ENCODE data around the gene NKAPL. TPM values are rescaled to one million over a fixed set of nuclear protein-coding genes. Genes with fewer than 3 reads are reported as not detected.
A peak's percentile ranks its signal among the peaks of the same experiment; 100 is the strongest.

The NKAPL gene
- total and polyA plus RNA-seq, 2 of the 13 experiments (the other 11 are each of a cell fraction or from before 2014, with no cell fraction given) = not detected

DNA sequence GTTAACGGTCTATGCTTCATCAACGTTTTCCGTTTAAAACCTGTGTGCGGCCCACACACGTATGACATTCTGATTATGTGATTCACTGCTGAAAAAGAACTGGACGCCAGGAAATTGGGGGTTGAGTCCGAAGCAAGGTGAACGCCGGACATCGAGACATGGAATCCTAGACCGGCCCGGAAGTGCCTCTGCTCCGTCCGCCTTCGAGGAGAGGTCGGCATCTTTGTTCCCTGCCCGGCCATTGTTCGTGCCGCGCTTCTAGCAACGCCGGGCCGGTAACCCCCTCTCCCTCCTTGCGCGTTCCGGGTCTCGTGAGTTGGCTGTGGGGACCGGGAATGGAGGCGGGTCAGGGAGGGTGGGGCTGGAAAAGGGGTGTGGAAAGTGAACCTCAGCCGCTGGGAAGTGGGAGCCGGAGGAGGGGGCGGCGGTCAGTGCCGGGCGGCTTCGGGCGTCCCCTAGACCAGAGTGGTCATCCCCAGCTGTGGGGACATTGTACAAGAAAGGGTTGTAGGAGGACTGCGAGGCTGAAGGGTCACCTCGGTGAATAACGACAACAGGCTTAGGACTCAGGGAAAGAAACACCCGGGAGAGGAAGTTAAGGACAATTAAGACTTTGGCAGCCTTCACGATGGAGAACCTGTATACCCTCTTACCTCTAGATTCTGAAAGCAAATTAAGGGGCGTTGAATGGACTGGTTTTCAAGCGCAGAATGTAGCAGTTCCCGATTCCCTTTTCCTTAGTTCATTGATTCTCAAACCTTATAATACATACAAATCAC lies 33.9 kb upstream of the NKAPL start, which contains the start of gene ZSCAN9 (continued):
- TF ChIP-seq, protein P1, sequence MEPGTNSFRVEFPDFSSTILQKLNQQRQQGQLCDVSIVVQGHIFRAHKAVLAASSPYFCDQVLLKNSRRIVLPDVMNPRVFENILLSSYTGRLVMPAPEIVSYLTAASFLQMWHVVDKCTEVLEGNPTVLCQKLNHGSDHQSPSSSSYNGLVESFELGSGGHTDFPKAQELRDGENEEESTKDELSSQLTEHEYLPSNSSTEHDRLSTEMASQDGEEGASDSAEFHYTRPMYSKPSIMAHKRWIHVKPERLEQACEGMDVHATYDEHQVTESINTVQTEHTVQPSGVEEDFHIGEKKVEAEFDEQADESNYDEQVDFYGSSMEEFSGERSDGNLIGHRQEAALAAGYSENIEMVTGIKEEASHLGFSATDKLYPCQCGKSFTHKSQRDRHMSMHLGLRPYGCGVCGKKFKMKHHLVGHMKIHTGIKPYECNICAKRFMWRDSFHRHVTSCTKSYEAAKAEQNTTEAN (CRISPR knock-in tag; conservative IDR thresholded peaks at IDR 0.05) = no peak
- TF ChIP-seq, protein P2, sequence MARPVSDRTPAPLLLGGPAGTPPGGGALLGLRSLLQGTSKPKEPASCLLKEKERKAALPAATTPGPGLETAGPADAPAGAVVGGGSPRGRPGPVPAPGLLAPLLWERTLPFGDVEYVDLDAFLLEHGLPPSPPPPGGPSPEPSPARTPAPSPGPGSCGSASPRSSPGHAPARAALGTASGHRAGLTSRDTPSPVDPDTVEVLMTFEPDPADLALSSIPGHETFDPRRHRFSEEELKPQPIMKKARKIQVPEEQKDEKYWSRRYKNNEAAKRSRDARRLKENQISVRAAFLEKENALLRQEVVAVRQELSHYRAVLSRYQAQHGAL (CRISPR knock-in tag; IDR thresholded peaks at IDR 0.05; ENCODE audit: not compliant biosample characterization) = no peak
- peak; percentile 53; the same call in 1 of the 2 replicates for TF ChIP-seq ZNF44 (CRISPR knock-in tag; IDR thresholded peaks at IDR 0.05)
- no peak for TF ChIP-seq ZNF562 (CRISPR knock-in tag; IDR thresholded peaks at IDR 0.05; ENCODE audit: borderline replicate concordance)
- TF ChIP-seq, protein P3, sequence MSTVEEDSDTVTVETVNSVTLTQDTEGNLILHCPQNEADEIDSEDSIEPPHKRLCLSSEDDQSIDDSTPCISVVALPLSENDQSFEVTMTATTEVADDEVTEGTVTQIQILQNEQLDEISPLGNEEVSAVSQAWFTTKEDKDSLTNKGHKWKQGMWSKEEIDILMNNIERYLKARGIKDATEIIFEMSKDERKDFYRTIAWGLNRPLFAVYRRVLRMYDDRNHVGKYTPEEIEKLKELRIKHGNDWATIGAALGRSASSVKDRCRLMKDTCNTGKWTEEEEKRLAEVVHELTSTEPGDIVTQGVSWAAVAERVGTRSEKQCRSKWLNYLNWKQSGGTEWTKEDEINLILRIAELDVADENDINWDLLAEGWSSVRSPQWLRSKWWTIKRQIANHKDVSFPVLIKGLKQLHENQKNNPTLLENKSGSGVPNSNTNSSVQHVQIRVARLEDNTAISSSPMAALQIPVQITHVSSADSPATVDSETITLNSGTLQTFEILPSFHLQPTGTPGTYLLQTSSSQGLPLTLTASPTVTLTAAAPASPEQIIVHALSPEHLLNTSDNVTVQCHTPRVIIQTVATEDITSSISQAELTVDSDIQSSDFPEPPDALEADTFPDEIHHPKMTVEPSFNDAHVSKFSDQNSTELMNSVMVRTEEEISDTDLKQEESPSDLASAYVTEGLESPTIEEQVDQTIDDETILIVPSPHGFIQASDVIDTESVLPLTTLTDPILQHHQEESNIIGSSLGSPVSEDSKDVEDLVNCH (CRISPR knock-in tag; IDR thresholded peaks at IDR 0.05) = 0 out of 2 replicates have a peak, but pooled peaks have one; percentile 51
- TF ChIP-seq RARA (CRISPR knock-in tag; IDR thresholded peaks at IDR 0.05) = peak; percentile 63
- TF ChIP-seq, protein P4, sequence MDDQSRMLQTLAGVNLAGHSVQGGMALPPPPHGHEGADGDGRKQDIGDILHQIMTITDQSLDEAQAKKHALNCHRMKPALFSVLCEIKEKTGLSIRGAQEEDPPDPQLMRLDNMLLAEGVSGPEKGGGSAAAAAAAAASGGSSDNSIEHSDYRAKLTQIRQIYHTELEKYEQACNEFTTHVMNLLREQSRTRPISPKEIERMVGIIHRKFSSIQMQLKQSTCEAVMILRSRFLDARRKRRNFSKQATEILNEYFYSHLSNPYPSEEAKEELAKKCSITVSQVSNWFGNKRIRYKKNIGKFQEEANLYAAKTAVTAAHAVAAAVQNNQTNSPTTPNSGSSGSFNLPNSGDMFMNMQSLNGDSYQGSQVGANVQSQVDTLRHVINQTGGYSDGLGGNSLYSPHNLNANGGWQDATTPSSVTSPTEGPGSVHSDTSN (CRISPR knock-in tag; IDR thresholded peaks at IDR 0.05; ENCODE audit: borderline replicate concordance) = no peak
- TF ChIP-seq, protein P5, sequence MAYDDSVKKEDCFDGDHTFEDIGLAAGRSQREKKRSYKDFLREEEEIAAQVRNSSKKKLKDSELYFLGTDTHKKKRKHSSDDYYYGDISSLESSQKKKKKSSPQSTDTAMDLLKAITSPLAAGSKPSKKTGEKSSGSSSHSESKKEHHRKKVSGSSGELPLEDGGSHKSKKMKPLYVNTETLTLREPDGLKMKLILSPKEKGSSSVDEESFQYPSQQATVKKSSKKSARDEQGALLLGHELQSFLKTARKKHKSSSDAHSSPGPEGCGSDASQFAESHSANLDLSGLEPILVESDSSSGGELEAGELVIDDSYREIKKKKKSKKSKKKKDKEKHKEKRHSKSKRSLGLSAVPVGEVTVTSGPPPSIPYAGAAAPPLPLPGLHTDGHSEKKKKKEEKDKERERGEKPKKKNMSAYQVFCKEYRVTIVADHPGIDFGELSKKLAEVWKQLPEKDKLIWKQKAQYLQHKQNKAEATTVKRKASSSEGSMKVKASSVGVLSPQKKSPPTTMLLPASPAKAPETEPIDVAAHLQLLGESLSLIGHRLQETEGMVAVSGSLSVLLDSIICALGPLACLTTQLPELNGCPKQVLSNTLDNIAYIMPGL (CRISPR knock-in tag; IDR thresholded peaks at IDR 0.05; ENCODE audit: borderline replicate concordance in 1 of 2, low read depth in 1 of 2) = peak; percentile 98
- TF ChIP-seq HNRNPL (IDR thresholded peaks at IDR 0.05; ENCODE audit: low read depth, low read length) = no peak
- TF ChIP-seq HNF4A (CRISPR knock-in tag; IDR thresholded peaks at IDR 0.05) = no peak; the same call in 1 of the 2 replicates
- TF ChIP-seq ZNF7 (CRISPR knock-in tag; IDR thresholded peaks at IDR 0.05) = no peak
- TF ChIP-seq, protein P6, sequence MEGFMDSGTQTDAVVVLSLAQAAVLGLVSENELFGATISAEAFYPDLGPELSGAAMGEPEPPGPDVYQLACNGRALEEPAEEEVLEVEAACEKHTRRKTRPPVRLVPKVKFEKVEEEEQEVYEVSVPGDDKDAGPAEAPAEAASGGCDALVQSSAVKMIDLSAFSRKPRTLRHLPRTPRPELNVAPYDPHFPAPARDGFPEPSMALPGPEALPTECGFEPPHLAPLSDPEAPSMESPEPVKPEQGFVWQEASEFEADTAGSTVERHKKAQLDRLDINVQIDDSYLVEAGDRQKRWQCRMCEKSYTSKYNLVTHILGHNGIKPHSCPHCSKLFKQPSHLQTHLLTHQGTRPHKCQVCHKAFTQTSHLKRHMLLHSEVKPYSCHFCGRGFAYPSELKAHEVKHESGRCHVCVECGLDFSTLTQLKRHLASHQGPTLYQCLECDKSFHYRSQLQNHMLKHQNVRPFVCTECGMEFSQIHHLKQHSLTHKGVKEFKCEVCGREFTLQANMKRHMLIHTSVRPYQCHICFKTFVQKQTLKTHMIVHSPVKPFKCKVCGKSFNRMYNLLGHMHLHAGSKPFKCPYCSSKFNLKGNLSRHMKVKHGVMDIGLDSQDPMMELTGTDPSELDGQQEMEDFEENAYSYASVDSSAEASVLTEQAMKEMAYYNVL (CRISPR knock-in tag; IDR thresholded peaks at IDR 0.05; ENCODE audit: borderline replicate concordance) = peak; percentile 75; the same call in 1 of the 2 replicates
- TF ChIP-seq, protein P7, sequence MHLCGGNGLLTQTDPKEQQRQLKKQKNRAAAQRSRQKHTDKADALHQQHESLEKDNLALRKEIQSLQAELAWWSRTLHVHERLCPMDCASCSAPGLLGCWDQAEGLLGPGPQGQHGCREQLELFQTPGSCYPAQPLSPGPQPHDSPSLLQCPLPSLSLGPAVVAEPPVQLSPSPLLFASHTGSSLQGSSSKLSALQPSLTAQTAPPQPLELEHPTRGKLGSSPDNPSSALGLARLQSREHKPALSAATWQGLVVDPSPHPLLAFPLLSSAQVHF (CRISPR knock-in tag; IDR thresholded peaks at IDR 0.05) = no peak

Measured in HepG2 (cell line).